Coronary artery (tissue), 2 donors: ENCODE measurements around the gene GKN1.

Experiments used
- DNase-seq: peaks from one replicate; pipeline ENCODE4 v3.0.0-alpha.2; 2017; ENCODE audit warnings: low spot score
- H3K27ac ChIP-seq, 2 donors: fragments of 200-600 bp; sonication (generic); one replicate each; pipeline ENCODE4 v1.5.1; 2016 to 2019
- H3K4me3 ChIP-seq: fragments of 200-600 bp; sonication (generic); 2 replicates; pipeline ENCODE4 v1.5.1; 2016; ENCODE audit warnings: mild to moderate bottlenecking, moderate library complexity
- TF ChIP-seq, protein P1 (sequence below): fragments of 200-600 bp; sonication (generic); IDR thresholded peaks from one replicate; pipeline ENCODE4 v1.5.1; 2019; ENCODE audit warnings: antibody characterized with exemption

The GKN1 gene

GRCh38 chr2:68974251-68974650 is at the start of gene GKN1:
GKN1 (plus strand) TSS chr2:68974636; CDS start chr2:68974678, 42 bp downstream.
- no peak for DNase-seq
- Histone ChIP-seq H3K4me3 (no peak within 1 kb of the TSS), H3K27ac (no peak within 1 kb of the TSS)
- TF ChIP-seq, protein P1, sequence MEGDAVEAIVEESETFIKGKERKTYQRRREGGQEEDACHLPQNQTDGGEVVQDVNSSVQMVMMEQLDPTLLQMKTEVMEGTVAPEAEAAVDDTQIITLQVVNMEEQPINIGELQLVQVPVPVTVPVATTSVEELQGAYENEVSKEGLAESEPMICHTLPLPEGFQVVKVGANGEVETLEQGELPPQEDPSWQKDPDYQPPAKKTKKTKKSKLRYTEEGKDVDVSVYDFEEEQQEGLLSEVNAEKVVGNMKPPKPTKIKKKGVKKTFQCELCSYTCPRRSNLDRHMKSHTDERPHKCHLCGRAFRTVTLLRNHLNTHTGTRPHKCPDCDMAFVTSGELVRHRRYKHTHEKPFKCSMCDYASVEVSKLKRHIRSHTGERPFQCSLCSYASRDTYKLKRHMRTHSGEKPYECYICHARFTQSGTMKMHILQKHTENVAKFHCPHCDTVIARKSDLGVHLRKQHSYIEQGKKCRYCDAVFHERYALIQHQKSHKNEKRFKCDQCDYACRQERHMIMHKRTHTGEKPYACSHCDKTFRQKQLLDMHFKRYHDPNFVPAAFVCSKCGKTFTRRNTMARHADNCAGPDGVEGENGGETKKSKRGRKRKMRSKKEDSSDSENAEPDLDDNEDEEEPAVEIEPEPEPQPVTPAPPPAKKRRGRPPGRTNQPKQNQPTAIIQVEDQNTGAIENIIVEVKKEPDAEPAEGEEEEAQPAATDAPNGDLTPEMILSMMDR: no peak

GRCh38 chr2:68925295-68925896 is 49.0 kb upstream of the GKN1 start:
- no peak overlapping the region for H3K27ac ChIP-seq
- TF ChIP-seq, protein P1: peak; percentile 88
- no peak for DNase-seq
- H3K4me3 ChIP-seq: no peak overlapping the region

DNA sequence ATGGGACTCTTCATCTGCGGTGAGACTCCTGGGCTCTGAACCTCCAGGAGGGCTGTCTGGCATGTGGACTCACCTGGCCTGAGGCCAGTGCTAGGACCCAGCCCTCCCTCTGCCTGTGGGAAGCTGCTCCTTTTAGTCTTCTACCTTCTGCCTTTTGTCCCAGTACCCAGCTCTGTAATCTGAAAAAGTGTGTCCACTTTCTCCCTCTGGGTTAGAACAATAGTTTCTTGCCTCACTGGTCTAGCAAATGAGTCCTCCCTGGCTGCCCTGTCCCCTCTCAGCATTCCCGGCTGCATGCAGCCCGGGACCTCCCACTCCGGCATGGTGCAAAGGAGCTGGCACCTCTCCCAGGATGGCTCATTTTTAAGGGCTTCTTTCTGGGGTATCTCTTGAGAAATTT is 47.6 kb upstream of the GKN1 start:
- no peak for DNase-seq
- Histone ChIP-seq H3K27ac (no peak overlapping the region), H3K4me3 (no peak overlapping the region)
- TF ChIP-seq, protein P1: no peak

- Histone ChIP-seq H3K27ac (peak overlapping the region in 1 of 2 donors; percentile 47), H3K4me3 (no peak overlapping the region)
- no peak for DNase-seq
- TF ChIP-seq, protein P1: no peak
These were observed 43.2 kb upstream of the GKN1 start for GRCh38 chr2:68931149-68931711.

GRCh38 chr2:68931799-68932198 is 42.6 kb upstream of the GKN1 start:
- DNase-seq: no peak
- peak overlapping the region in 1 of 2 donors; percentile 47 for H3K27ac ChIP-seq
- H3K4me3 ChIP-seq: no peak overlapping the region
- TF ChIP-seq, protein P1: no peak

- TF ChIP-seq, protein P1: no peak
- no peak for DNase-seq
- H3K27ac ChIP-seq: peak overlapping the region in 1 of 2 donors; percentile 47
- H3K4me3 ChIP-seq: no peak overlapping the region
These were observed 42.0 kb upstream of the GKN1 start for GRCh38 chr2:68932402-68932801.

DNA sequence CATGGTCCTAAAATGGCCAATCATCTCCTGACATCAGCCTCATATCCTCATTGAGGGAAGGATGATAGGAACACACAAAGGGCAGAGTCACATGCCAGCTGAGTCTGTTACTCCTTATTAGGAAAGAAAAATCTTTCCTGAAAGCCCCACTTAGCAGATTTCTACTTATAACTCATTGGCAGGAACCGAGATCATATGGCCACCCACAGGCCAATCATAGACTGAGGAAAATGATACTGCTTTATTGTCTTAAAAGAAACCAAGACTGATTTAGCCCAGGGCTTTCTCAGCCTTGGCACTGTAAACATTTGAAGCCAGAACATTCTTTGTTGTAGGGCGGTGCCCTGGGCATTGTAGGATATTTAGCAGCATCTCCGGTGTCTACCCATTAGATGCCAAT is 40.4 kb upstream of the GKN1 start:
- H3K27ac ChIP-seq: no peak overlapping the region
- H3K4me3 ChIP-seq: no peak overlapping the region
- DNase-seq: no peak
- TF ChIP-seq, protein P1: no peak
